Skin epidermis (tissue), 12 donors: ENCODE results near the gene SLC9B1.
"Not testable (repeated sequence)": the region's sequence is repeated elsewhere in the genome, so short reads cannot be mapped to it uniquely, and the experiment has no call there.

Experiments
- H3K27ac ChIP-seq, 21 experiments: fragments of 200-600 bp; sonication (generic) in 11 of 21; one replicate each; pipeline ENCODE4 v1.5.0; 2020; ENCODE audit warnings: mild to moderate bottlenecking in 3 of 21, inconsistent platforms in 2 of 21, moderate library complexity in 2 of 21
- H3K4me3 ChIP-seq, 7 experiments: fragments of 200-600 bp; sonication (generic) in 2 of 7; one replicate each; pipeline ENCODE4 v1.5.0; 2020; ENCODE audit warnings: inconsistent platforms in 2 of 7, mild to moderate bottlenecking in 2 of 7, moderate library complexity in 1 of 7

The SLC9B1 gene

GRCh38 chr4:102888570-102888969 lies 130.9 kb downstream of the SLC9B1 start:
- not testable (repeated sequence) for H3K27ac ChIP-seq, H3K4me3 ChIP-seq

- H3K4me3 ChIP-seq: no peak overlapping the region
- H3K27ac ChIP-seq: no peak overlapping the region
These were observed 136.2 kb downstream of the SLC9B1 start for GRCh38 chr4:102883278-102883677.

- Histone ChIP-seq H3K4me3 (no peak overlapping the region), H3K27ac (no peak overlapping the region)
These were observed 138.2 kb downstream of the SLC9B1 start for GRCh38 chr4:102881343-102881742.

GRCh38 chr4:102878901-102879300 lies 140.6 kb downstream of the SLC9B1 start:
- no peak overlapping the region for H3K27ac ChIP-seq

GRCh38 chr4:102878349-102878748 lies 141.2 kb downstream of the SLC9B1 start:
- not testable (repeated sequence) for H3K4me3 ChIP-seq, H3K27ac ChIP-seq

More at GRCh38 chr4:102878901-102879300, 140.6 kb downstream of the SLC9B1 start:
- H3K4me3 ChIP-seq: no peak overlapping the region

- not testable (repeated sequence) for H3K27ac ChIP-seq
These were observed 141.9 kb downstream of the SLC9B1 start for GRCh38 chr4:102877477-102878106.

GRCh38 chr4:102871772-102872171 lies 147.7 kb downstream of the SLC9B1 start:
- no peak overlapping the region for H3K4me3 ChIP-seq

More at GRCh38 chr4:102877477-102878106, 141.9 kb downstream of the SLC9B1 start:
- not testable (repeated sequence) for H3K4me3 ChIP-seq

GRCh38 chr4:102869569-102870197 lies 149.8 kb downstream of the SLC9B1 start:
- Histone ChIP-seq H3K4me3 (peak overlapping the region; percentile 46 to 70 (median 67)), H3K27ac (peak overlapping the region; percentile 74 to 97 (median 91))

More at GRCh38 chr4:102871772-102872171, 147.7 kb downstream of the SLC9B1 start:
- peak overlapping the region in 2 of 21 experiments; percentile 7 to 14 for H3K27ac ChIP-seq

GRCh38 chr4:102868781-102869568 lies 150.5 kb downstream of the SLC9B1 start, which contains the start of gene CISD2:
CISD2 (plus strand) TSS chr4:102868992; CDS start chr4:102869085, 93 bp downstream.
- peak within 1 kb of the TSS; percentile 74 to 97 (median 91) for H3K27ac ChIP-seq
- H3K4me3 ChIP-seq: peak within 1 kb of the TSS; percentile 46 to 70 (median 67)

- peak overlapping the region; percentile 73 to 97 (median 91) for H3K27ac ChIP-seq
These were observed 151.2 kb downstream of the SLC9B1 start for GRCh38 chr4:102868153-102868780.

GRCh38 chr4:102867278-102868152 lies 152.0 kb downstream of the SLC9B1 start:
- H3K4me3 ChIP-seq: peak overlapping the region; percentile 46 to 70 (median 67)
- peak overlapping the region; percentile 73 to 97 (median 91) for H3K27ac ChIP-seq

More at GRCh38 chr4:102868153-102868780, 151.2 kb downstream of the SLC9B1 start:
- peak overlapping the region; percentile 46 to 70 (median 67) for H3K4me3 ChIP-seq

- not testable (repeated sequence) for H3K4me3 ChIP-seq, H3K27ac ChIP-seq
These were observed 154.2 kb downstream of the SLC9B1 start for GRCh38 chr4:102865327-102865726.

- Histone ChIP-seq H3K4me3 (no peak overlapping the region), H3K27ac (peak overlapping the region in 3 of 21 experiments; percentile 3 to 36 (median 31))
These were observed 156.8 kb downstream of the SLC9B1 start for GRCh38 chr4:102862747-102863146.

- Histone ChIP-seq H3K27ac (peak overlapping the region in 1 of 21 experiments; percentile 26), H3K4me3 (no peak overlapping the region)
These were observed 157.5 kb downstream of the SLC9B1 start for GRCh38 chr4:102862016-102862415.

GRCh38 chr4:102860611-102861324 lies 158.7 kb downstream of the SLC9B1 start:
- Histone ChIP-seq H3K4me3 (no peak overlapping the region), H3K27ac (no peak overlapping the region)

GRCh38 chr4:102858828-102859464 lies 160.6 kb downstream of the SLC9B1 start:
- H3K4me3 ChIP-seq: no peak overlapping the region
- no peak overlapping the region for H3K27ac ChIP-seq
